HepG2 (cell line): ENCODE measurements around the gene PLCB2. TPM values are rescaled to one million over a fixed set of nuclear protein-coding genes. Genes with fewer than 3 reads are reported as not detected.

Experiments used
- ARID4A ChIP-seq: sonication (generic); formaldehyde crosslinking; IDR thresholded peaks from 2 replicates; pipeline ENCODE4 v1.5.0; 2020; ENCODE audit warnings: mild to moderate bottlenecking, missing genetic modification reagents, borderline replicate concordance
- ATF4 ChIP-seq, 2 experiments: fragments of 450-650 bp in 1 of 2; sonication (generic) in 1 of 2; formaldehyde crosslinking; IDR thresholded peaks; 2 replicates each; pipeline versions ENCODE4 v1.5.0 to v1.8.0; 2020 to 2022; ENCODE audit warnings: mild to moderate bottlenecking in 1 of 2, missing genetic modification reagents in 1 of 2
- BRCA1 ChIP-seq: sonication (generic); formaldehyde crosslinking; IDR thresholded peaks from 2 replicates; pipeline ENCODE4 v1.4.0; 2020; ENCODE audit warnings: missing genetic modification reagents
- CERS6 ChIP-seq: sonication (generic); formaldehyde crosslinking; IDR thresholded peaks from 2 replicates; pipeline ENCODE4 v1.5.0; 2020; ENCODE audit warnings: missing genetic modification reagents
- HNF4G ChIP-seq, 2 experiments: sonication (generic) in 1 of 2; formaldehyde crosslinking in 1 of 2; IDR thresholded peaks; 2 replicates each; pipeline versions ENCODE4 v1.4.0 to v1.6.1; 2011 to 2020; ENCODE audit warnings: borderline replicate concordance in 2 of 2, low read depth in 2 of 2, mild to moderate bottlenecking in 2 of 2, low read length in 1 of 2, missing genetic modification reagents in 1 of 2, moderate library complexity in 1 of 2
- HNRNPH1 ChIP-seq: fragments of 200-400 bp; formaldehyde crosslinking; optimal IDR thresholded peaks from 2 replicates; pipeline ENCODE3; 2017; ENCODE audit warnings: mild to moderate bottlenecking, low read depth, low read length
- KLF13 ChIP-seq: sonication (generic); formaldehyde crosslinking; IDR thresholded peaks from 2 replicates; pipeline ENCODE4 v1.4.0; 2020; ENCODE audit warnings: mild to moderate bottlenecking, missing genetic modification reagents
- MAFF ChIP-seq: IDR thresholded peaks from 2 replicates; pipeline ENCODE4 v1.6.1; 2011; ENCODE audit warnings: low read depth, low read length, improper control_type of control experiment
- RARA ChIP-seq: IDR thresholded peaks from 2 replicates; pipeline ENCODE4 v1.6.1; 2016; ENCODE audit warnings: missing genetic modification reagents, missing compliant biosample characterization
- SRSF9 ChIP-seq: fragments of 200-400 bp; formaldehyde crosslinking; IDR thresholded peaks from 2 replicates; pipeline ENCODE4 v1.6.1; 2018; ENCODE audit warnings: borderline replicate concordance, mild to moderate bottlenecking, low read depth, low read length; ENCODE audit not compliant: insufficient read depth, poor library complexity, severe bottlenecking
- TBP ChIP-seq: sonication (generic); formaldehyde crosslinking; IDR thresholded peaks from 2 replicates; pipeline ENCODE4 v1.5.0; 2020; ENCODE audit warnings: missing genetic modification reagents
- TFE3 ChIP-seq: IDR thresholded peaks from 2 replicates; pipeline ENCODE4 v1.6.1; 2016
- ZBTB42 ChIP-seq: sonication (generic); formaldehyde crosslinking; IDR thresholded peaks from 2 replicates; pipeline ENCODE4 v1.5.0; 2020; ENCODE audit warnings: mild to moderate bottlenecking, missing genetic modification reagents
- ZNF232 ChIP-seq: sonication (generic); formaldehyde crosslinking; IDR thresholded peaks from 2 replicates; pipeline ENCODE4 v1.4.0; 2020; ENCODE audit warnings: missing genetic modification reagents, borderline replicate concordance
- ZNF562 ChIP-seq: sonication (generic); formaldehyde crosslinking; IDR thresholded peaks from 2 replicates; pipeline ENCODE4 v1.8.0; 2022; ENCODE audit warnings: missing genetic modification reagents, borderline replicate concordance
- ZNF879 ChIP-seq: sonication (generic); formaldehyde crosslinking; IDR thresholded peaks from 2 replicates; pipeline ENCODE4 v1.8.1; 2023; ENCODE audit warnings: missing genetic modification reagents
- polyA plus RNA-seq, 8 experiments: library from polyadenylated mRNA; depleted of rRNA in 3 of 8; stranded (reverse) in 7 of 8; unstranded in 1 of 8; fragments of >200 nt; fragmentation: Illumina TruSeq in 4 of 8; extraction: Trizol in 4 of 8; gene quantifications; 2 replicates each; pipeline versions ENCODE4 v1.2.1 to v1.2.3, GENCODE V29; 2011 to 2016; ENCODE audit warnings: low read depth in 4 of 8, missing spikeins in 1 of 8, mixed read lengths in 1 of 8; ENCODE audit not compliant: insufficient read depth in 1 of 8
- total RNA-seq, 5 experiments: library from RNA; depleted of rRNA; stranded (reverse); fragments of >200 nt; fragmentation: Illumina TruSeq; extraction: Trizol; gene quantifications; 2 replicates each; pipeline ENCODE4 v1.2.3, GENCODE V29; 2016; ENCODE audit warnings: low read depth in 1 of 5

The PLCB2 gene
- total and polyA plus RNA-seq, 2 of the 13 experiments (the other 11 are each of a cell fraction or from before 2014, with no cell fraction given), result 0.11 TPM; not detected in 1

GRCh38 chr15:40340740-40341400 lies 33.1 kb upstream of the PLCB2 start, which contains the start of gene CCDC9B (continued):
- no peak for TF ChIP-seq MAFF
- TF ChIP-seq KLF13, result no peak
- no peak for TF ChIP-seq SRSF9
- TF ChIP-seq ARID4A (CRISPR knock-in tag), result peak; percentile 69
- TF ChIP-seq HNRNPH1, result no peak
- no peak for TF ChIP-seq CERS6 (CRISPR knock-in tag)
- no peak for TF ChIP-seq ZNF562 (CRISPR knock-in tag)
- TF ChIP-seq ZBTB42 (CRISPR knock-in tag), result 0 out of 2 replicates have a peak, but pooled peaks have one; percentile 70
- TF ChIP-seq TFE3, result peak; percentile 67; the same call in 1 of the 2 replicates
- peak; percentile 70; the same call in 1 of the 2 replicates for TF ChIP-seq ZNF232 (CRISPR knock-in tag)
- no peak for TF ChIP-seq ATF4 (CRISPR knock-in tag; IDR thresholded peaks at IDR 0.05)
- no peak for TF ChIP-seq HNF4G (IDR thresholded peaks at IDR 0.05; ENCODE audit: borderline replicate concordance, low read depth, low read length)
- no peak for TF ChIP-seq HNF4G (CRISPR knock-in tag; IDR thresholded peaks at IDR 0.05; ENCODE audit: borderline replicate concordance, low read depth)
- no peak for TF ChIP-seq BRCA1 (CRISPR knock-in tag)
- TF ChIP-seq RARA, result 0 out of 2 replicates have a peak, but pooled peaks have one; percentile 17
- no peak for TF ChIP-seq TBP
- no peak for TF ChIP-seq ZNF879 (CRISPR knock-in tag)
